ENCODE measurements around the gene TLR3. TPM values are rescaled to one million over a fixed set of nuclear protein-coding genes. Genes with fewer than 3 reads are reported as not detected.

Gene TLR3
- total RNA-seq, 1 donor = 11.6 TPM

DNA sequence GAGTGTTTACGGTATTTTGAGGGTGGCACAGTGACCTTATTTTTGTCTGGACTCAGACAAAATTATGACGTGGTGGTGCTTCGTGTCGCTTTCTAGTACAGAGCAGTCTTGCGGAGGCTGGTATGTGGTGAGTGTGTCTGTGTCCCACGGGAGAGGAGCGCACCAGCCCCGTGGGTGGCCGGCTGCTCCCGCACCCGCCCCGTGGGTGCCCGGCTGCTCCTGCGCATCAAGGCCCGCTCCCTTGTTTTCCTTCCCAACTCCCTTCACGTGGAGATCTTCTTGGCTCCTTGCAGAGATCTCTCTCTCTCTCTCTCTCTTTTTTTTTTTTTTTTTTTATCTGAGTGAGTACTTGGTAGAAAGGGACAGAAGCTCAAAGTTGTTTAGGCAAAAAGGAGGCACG, 23.3 kb downstream of the TLR3 start:
- TF ChIP-seq, protein P1, sequence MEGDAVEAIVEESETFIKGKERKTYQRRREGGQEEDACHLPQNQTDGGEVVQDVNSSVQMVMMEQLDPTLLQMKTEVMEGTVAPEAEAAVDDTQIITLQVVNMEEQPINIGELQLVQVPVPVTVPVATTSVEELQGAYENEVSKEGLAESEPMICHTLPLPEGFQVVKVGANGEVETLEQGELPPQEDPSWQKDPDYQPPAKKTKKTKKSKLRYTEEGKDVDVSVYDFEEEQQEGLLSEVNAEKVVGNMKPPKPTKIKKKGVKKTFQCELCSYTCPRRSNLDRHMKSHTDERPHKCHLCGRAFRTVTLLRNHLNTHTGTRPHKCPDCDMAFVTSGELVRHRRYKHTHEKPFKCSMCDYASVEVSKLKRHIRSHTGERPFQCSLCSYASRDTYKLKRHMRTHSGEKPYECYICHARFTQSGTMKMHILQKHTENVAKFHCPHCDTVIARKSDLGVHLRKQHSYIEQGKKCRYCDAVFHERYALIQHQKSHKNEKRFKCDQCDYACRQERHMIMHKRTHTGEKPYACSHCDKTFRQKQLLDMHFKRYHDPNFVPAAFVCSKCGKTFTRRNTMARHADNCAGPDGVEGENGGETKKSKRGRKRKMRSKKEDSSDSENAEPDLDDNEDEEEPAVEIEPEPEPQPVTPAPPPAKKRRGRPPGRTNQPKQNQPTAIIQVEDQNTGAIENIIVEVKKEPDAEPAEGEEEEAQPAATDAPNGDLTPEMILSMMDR (IDR thresholded peaks at IDR 0.05; ENCODE audit: insufficient read depth, low read length) = no peak
- no peak overlapping the region for H3K4me3 ChIP-seq (ENCODE audit: low read depth, low read length)
- DNase-seq (ENCODE audit: low read depth) = no peak

GRCh38 chr4:186095406-186095805, 26.4 kb downstream of the TLR3 start:
- H3K4me3 ChIP-seq (ENCODE audit: low read depth, low read length) = no peak overlapping the region
- TF ChIP-seq, protein P1 (IDR thresholded peaks at IDR 0.05; ENCODE audit: insufficient read depth, low read length) = no peak

DNA sequence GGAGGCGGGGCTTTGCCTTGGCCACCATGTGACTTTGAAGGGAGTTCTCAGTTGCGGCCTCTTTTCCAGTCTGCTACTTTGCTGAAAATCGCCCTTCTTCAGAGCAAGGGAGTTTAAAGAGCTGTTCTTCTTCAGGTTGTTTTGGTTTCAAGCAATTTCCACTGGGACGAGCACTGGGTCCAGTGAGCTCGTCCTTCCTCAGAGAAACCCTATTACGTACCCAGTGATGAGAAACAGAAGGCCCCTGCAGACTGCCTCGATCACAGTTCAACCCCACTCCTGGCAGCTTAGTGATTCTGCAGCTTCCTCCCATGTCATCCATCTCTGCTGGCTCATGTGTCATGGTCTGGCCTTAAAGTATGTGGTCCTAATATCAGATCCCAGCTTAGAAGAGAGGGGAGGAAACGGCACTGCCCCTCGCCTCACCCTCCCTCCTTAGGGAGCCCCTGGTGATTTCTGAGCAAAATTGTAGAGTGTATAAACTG, 27.8 kb downstream of the TLR3 start:
- TF ChIP-seq, protein P1 (IDR thresholded peaks at IDR 0.05; ENCODE audit: insufficient read depth, low read length) = no peak
- no peak overlapping the region for H3K4me3 ChIP-seq (ENCODE audit: low read depth, low read length)
- DNase-seq (ENCODE audit: low read depth) = no peak

More at GRCh38 chr4:186095406-186095805, 26.4 kb downstream of the TLR3 start:
- no peak for DNase-seq (ENCODE audit: low read depth)

DNA sequence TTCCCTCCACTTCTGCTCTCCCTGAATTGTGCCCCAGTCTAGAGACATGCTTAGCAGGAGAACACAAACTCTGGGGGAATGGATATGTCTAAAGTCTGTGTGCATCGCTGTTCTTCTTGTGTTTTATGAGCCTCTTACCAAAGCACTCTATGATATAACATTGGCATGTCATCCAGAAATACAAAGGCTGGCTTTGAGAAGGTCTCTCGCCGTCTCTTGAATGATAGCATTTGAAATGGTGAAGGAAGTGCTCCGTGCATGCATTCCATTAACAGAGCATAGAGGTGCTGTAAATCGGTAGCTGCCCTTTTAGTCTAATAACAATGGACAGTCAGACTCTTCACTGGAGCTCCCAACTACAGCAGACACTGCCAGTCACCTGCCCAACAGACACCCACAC, 28.4 kb downstream of the TLR3 start:
- no peak for DNase-seq (ENCODE audit: low read depth)
- TF ChIP-seq, protein P1 (IDR thresholded peaks at IDR 0.05; ENCODE audit: insufficient read depth, low read length) = no peak
- H3K4me3 ChIP-seq (ENCODE audit: low read depth, low read length) = no peak overlapping the region

- TF ChIP-seq, protein P1 (IDR thresholded peaks at IDR 0.05; ENCODE audit: insufficient read depth, low read length) = no peak
- no peak overlapping the region for H3K4me3 ChIP-seq (ENCODE audit: low read depth, low read length)
- no peak for DNase-seq (ENCODE audit: low read depth)
Observed at GRCh38 chr4:186102931-186103330, 34.0 kb downstream of the TLR3 start.

- TF ChIP-seq, protein P1 (IDR thresholded peaks at IDR 0.05; ENCODE audit: insufficient read depth, low read length) = no peak
- no peak for DNase-seq (ENCODE audit: low read depth)
- H3K4me3 ChIP-seq (ENCODE audit: low read depth, low read length) = peak within 1 kb of the TSS; percentile 28
Observed at GRCh38 chr4:186104114-186104889, 35.3 kb downstream of the TLR3 start, which contains the start of gene FAM149A. Gene FAM149A (plus strand): TSS chr4:186104704.

All from fibroblast of the aortic adventitia (primary cell).